NCI-H1694 treated with DMSO at 0.1 percent for 48 hours (cell line): Measurements from ENCODE around the gene TAF1C.

Experiments used
- DNase-seq: peaks from one replicate; lab custom pipeline; 2025; lab: John Stamatoyannopoulos, UW

The TAF1C gene

GRCh38 chr16:84159800-84160199 lies 27.1 kb downstream of the TAF1C start:
- no peak for DNase-seq

- DNase-seq = no peak
Measured at GRCh38 chr16:84159007-84159406, 27.9 kb downstream of the TAF1C start.

- peak; percentile 9 for DNase-seq
Measured at GRCh38 chr16:84156342-84156784, 30.5 kb downstream of the TAF1C start.

- no peak for DNase-seq
Measured at GRCh38 chr16:84155771-84156170, 31.1 kb downstream of the TAF1C start.

- no peak for DNase-seq
Measured at GRCh38 chr16:84155226-84155625, 31.6 kb downstream of the TAF1C start.

- DNase-seq = no peak
Measured at GRCh38 chr16:84153660-84154214, 33.1 kb downstream of the TAF1C start.

- DNase-seq = no peak
Measured at GRCh38 chr16:84150926-84151325, 35.9 kb downstream of the TAF1C start.

GRCh38 chr16:84144859-84145639 lies 41.8 kb downstream of the TAF1C start, which contains the start of the genes DNAAF1 and HSDL1:
Gene DNAAF1, plus strand, starts transcription at chr16:84145308. Its CDS starts 133 bp downstream, at chr16:84145441.
Gene HSDL1, minus strand, starts transcription at chr16:84145177. Its CDS starts 13,856 bp downstream, at chr16:84131321.
- peak; percentile 40 for DNase-seq

GRCh38 chr16:84144209-84144858 lies 42.5 kb downstream of the TAF1C start:
- no peak for DNase-seq

- DNase-seq = no peak
Measured at GRCh38 chr16:84143784-84144199, 43.1 kb downstream of the TAF1C start.

GRCh38 chr16:84143081-84143480 lies 43.8 kb downstream of the TAF1C start:
- DNase-seq = no peak

GRCh38 chr16:84141143-84141670 lies 45.6 kb downstream of the TAF1C start:
- DNase-seq = peak; percentile 18

- no peak for DNase-seq
Measured at GRCh38 chr16:84139628-84140258, 47.1 kb downstream of the TAF1C start.

- DNase-seq = no peak
Measured at GRCh38 chr16:84138824-84139627, 47.8 kb downstream of the TAF1C start.

GRCh38 chr16:84138500-84138823 lies 48.4 kb downstream of the TAF1C start:
- no peak for DNase-seq

- DNase-seq = no peak
Measured at GRCh38 chr16:84137769-84138357, 49.0 kb downstream of the TAF1C start.

- no peak for DNase-seq
Measured at GRCh38 chr16:84137287-84137686, 49.6 kb downstream of the TAF1C start.

- no peak for DNase-seq
Measured at GRCh38 chr16:84136331-84137125, 50.3 kb downstream of the TAF1C start.

GRCh38 chr16:84132527-84133285 lies 54.2 kb downstream of the TAF1C start:
- no peak for DNase-seq
